Esophagus muscularis mucosa (tissue), 4 donors: ENCODE data around the gene SYNDIG1.

ENCODE experiments used
- CTCF ChIP-seq, 3 experiments: fragments of 200-600 bp in 2 of 3; fragments of 450-650 bp in 1 of 3; sonication (generic) in 2 of 3; IDR thresholded peaks; one replicate each; pipeline ENCODE4 v1.5.1; 2017 to 2019; ENCODE audit warnings: antibody characterized with exemption in 3 of 3, mild to moderate bottlenecking in 2 of 3, moderate library complexity in 1 of 3
- EP300 ChIP-seq: sonication (generic); formaldehyde crosslinking; IDR thresholded peaks from one replicate; pipeline ENCODE4 v1.6.1; 2017; ENCODE audit warnings: antibody characterized with exemption
- POLR2A ChIP-seq: fragments of 450-650 bp; IDR thresholded peaks from one replicate; pipeline ENCODE4 v1.6.1; 2017; ENCODE audit warnings: antibody characterized with exemption, moderate library complexity, mild to moderate bottlenecking, low read depth
- POLR2AphosphoS5 ChIP-seq, 2 donors: sonication (generic); formaldehyde crosslinking; IDR thresholded peaks; one replicate each; pipeline ENCODE4 v1.6.1; 2017; ENCODE audit warnings: antibody characterized with exemption in 2 of 2

- TF ChIP-seq CTCF (IDR thresholded peaks at IDR 0.05) = no peak
- no peak for TF ChIP-seq POLR2AphosphoS5 (IDR thresholded peaks at IDR 0.05)
- TF ChIP-seq POLR2A = no peak
- no peak for TF ChIP-seq EP300
Measured at GRCh38 chr20:24698706-24699206, 229.3 kb downstream of the SYNDIG1 start.
